ENCODE measurements around the gene P2RY1. TPM values are rescaled to one million over a fixed set of nuclear protein-coding genes. Genes with fewer than 3 reads are reported as not detected.

The P2RY1 gene
- total and polyA plus RNA-seq, 9 of the 15 experiments (the other 6 are each of a cell fraction or from before 2014, with no cell fraction given) = 6.0 to 27.9 (median 18.4) TPM

DNA sequence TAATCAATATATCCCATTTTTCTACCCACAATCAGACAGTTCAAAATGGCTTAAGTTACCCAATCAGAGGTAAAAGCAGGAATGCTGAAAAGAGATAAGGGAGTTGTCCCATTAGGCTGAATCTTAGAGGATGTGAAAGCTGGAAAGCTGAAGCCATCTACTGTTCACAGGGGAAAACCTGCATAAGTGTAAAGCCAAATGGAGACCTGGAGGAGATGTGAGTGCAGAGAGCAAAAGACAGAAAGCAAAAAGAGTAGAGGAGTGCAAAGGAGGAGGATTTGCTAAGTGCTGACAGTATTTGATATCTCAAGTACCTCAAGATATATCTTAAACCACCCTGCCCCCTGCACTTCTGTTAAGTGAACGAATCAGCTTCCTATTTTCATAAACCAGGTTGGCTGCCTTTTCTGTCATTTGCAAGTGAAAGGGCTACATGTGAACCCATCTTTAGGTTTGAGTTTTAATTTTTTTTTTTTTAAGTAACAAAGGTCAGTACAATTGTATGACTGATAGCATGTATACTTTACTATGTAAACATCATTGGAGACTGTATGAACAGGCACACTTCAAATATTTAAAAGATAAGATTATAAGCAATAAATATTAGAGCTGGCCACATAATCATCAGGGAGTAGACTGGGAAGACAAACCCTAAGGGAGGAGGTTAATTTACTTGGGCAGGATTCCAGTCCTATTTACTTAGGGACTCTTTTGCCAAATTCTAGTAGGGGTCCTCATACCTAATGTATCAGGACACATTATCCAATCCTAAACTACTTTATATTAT lies 22.8 kb upstream of the P2RY1 start (continued):
- TF ChIP-seq, protein P1, sequence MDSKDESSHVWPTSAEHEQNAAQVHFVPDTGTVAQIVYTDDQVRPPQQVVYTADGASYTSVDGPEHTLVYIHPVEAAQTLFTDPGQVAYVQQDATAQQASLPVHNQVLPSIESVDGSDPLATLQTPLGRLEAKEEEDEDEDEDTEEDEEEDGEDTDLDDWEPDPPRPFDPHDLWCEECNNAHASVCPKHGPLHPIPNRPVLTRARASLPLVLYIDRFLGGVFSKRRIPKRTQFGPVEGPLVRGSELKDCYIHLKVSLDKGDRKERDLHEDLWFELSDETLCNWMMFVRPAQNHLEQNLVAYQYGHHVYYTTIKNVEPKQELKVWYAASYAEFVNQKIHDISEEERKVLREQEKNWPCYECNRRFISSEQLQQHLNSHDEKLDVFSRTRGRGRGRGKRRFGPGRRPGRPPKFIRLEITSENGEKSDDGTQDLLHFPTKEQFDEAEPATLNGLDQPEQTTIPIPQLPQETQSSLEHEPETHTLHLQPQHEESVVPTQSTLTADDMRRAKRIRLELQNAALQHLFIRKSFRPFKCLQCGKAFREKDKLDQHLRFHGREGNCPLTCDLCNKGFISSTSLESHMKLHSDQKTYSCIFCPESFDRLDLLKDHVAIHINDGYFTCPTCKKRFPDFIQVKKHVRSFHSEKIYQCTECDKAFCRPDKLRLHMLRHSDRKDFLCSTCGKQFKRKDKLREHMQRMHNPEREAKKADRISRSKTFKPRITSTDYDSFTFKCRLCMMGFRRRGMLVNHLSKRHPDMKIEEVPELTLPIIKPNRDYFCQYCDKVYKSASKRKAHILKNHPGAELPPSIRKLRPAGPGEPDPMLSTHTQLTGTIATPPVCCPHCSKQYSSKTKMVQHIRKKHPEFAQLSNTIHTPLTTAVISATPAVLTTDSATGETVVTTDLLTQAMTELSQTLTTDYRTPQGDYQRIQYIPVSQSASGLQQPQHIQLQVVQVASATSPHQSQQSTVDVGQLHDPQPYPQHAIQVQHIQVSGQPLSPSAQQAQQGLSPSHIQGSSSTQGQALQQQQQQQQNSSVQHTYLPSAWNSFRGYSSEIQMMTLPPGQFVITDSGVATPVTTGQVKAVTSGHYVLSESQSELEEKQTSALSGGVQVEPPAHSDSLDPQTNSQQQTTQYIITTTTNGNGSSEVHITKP (IDR thresholded peaks at IDR 0.05; ENCODE audit: partially characterized antibody) = peak; percentile 89
- no peak for TF ChIP-seq TEAD2 (tag; IDR thresholded peaks at IDR 0.05)

DNA sequence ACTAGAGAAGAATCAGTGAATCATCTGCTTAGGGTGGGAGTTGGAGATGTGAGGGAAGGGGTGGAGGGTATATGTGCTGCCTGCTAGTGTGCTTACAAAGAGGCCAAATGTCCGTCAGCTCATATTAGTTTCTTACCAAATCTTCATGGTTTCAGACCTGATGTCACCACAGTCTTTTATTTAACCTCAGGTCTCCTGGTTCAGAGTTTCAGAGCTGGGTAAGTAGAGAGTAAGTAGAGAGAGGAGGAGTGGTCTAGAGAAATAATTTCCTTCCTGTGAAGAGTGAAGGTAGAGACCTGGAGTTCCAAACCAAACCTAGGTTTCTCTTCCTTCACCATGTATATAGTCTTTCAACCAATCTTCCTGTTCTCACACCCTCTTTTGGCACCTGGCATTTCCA lies 17.5 kb upstream of the P2RY1 start:
- 0 out of 2 replicates have a peak, but pooled peaks cover 7% of the 10 kb centered on the region for H3K9me3 ChIP-seq (replicated peaks; ENCODE audit: control insufficient read depth, insufficient read depth, low read depth, low read length)
- no TSS peak for BruUV-seq (replicated peaks)
- peak overlapping the region; percentile 71 for H2AFZ ChIP-seq (ENCODE audit: low read depth, low read length)
- H4K20me1 ChIP-seq (replicated peaks; ENCODE audit: control insufficient read depth, insufficient read depth, low read length) = no peaks in the 10 kb centered on the region
- no peaks in the 10 kb centered on the region for H3K9me1 ChIP-seq (ENCODE audit: control insufficient read depth, insufficient read depth, low read length)
- in situ Hi-C loops (cut with MboI) = no loop called here
- H3K4me1 ChIP-seq (replicated peaks in 1 of 2; ENCODE audit: control insufficient read depth in 2 of 2, insufficient read depth in 2 of 2, low read length in 2 of 2) = peaks cover 0 to 12% of the 10 kb centered on the region in 2 experiments; a peak in 2 of 5 replicates
- CTCF ChIA-PET (ENCODE audit: low intra/inter-chr PET ratio) = no interaction called here
- ATAC-seq (peak; percentile 59), DNase-seq (ENCODE audit: extremely low read depth in 1 of 4, low spot score in 3 of 4) (peak in 1 of 4 experiments; percentile 10), FAIRE-seq (no peak)
- H3K27me3 ChIP-seq (ENCODE audit: control insufficient read depth in 2 of 2, insufficient read depth in 2 of 2, low read length in 2 of 2) = no peaks in the 10 kb centered on the region
- H3K4me3 ChIP-seq = no peak overlapping the region
- 0 out of 3 replicates have a peak, but pooled peaks cover 2% of the 10 kb centered on the region for H3K36me3 ChIP-seq (ENCODE audit: control insufficient read depth, insufficient read depth, low read length)
- peak overlapping the region; percentile 46 for H3K27ac ChIP-seq (ENCODE audit: extremely low read depth, low read depth, low read length)
- H3K4me2 ChIP-seq (ENCODE audit: insufficient read depth, low read length) = no peak overlapping the region
- intact Hi-C loops (cut with micrococcal nuclease) = no loop called here
- H3K9ac ChIP-seq (ENCODE audit: insufficient read depth in 1 of 2, low read depth in 2 of 2, low read length in 2 of 2) = no peak overlapping the region; a peak in 1 of 4 replicates
- 42% methylated on average over 1 of the region's 1 CpG for WGBS (ENCODE audit: insufficient coverage, low coverage, missing lambda C conversion rate)
- H3K79me2 ChIP-seq (ENCODE audit: control insufficient read depth, insufficient read depth, low read length) = no peaks in the 10 kb centered on the region
- POLR2A ChIA-PET = interaction anchor here (0.6 kb wide), 1 partner anchor 23 kb away, joined by 3 read pairs; no protein-coding TSS in a partner anchor
- TF ChIP-seq ARID2 (IDR thresholded peaks at IDR 0.05) = no peak
- TF ChIP-seq, protein P2, sequence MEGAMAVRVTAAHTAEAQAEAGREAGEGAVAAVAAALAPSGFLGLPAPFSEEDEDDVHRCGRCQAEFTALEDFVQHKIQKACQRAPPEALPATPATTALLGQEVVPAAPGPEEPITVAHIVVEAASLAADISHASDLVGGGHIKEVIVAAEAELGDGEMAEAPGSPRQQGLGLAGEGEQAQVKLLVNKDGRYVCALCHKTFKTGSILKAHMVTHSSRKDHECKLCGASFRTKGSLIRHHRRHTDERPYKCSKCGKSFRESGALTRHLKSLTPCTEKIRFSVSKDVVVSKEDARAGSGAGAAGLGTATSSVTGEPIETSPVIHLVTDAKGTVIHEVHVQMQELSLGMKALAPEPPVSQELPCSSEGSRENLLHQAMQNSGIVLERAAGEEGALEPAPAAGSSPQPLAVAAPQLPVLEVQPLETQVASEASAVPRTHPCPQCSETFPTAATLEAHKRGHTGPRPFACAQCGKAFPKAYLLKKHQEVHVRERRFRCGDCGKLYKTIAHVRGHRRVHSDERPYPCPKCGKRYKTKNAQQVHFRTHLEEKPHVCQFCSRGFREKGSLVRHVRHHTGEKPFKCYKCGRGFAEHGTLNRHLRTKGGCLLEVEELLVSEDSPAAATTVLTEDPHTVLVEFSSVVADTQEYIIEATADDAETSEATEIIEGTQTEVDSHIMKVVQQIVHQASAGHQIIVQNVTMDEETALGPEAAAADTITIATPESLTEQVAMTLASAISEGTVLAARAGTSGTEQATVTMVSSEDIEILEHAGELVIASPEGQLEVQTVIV (CRISPR knock-in tag; IDR thresholded peaks at IDR 0.05; ENCODE audit: borderline replicate concordance) = no peak
- no peak for TF ChIP-seq HMG20A (CRISPR knock-in tag; conservative IDR thresholded peaks at IDR 0.05)
- TF ChIP-seq MEF2D (tag; conservative IDR thresholded peaks at IDR 0.05; ENCODE audit: low read depth) = no peak
- TF ChIP-seq RAD21 (CRISPR knock-in tag; conservative IDR thresholded peaks at IDR 0.05 in 1 of 2, IDR thresholded peaks at IDR 0.05 in 1 of 2) = no peak
- no peak for TF ChIP-seq SMAD2 (IDR thresholded peaks at IDR 0.05; ENCODE audit: low read depth, low read length)
- no peak for TF ChIP-seq ZNF57 (CRISPR knock-in tag; IDR thresholded peaks at IDR 0.05)
- TF ChIP-seq GATA2 (CRISPR knock-in tag; IDR thresholded peaks at IDR 0.05) = no peak
- TF ChIP-seq XRCC5 (IDR thresholded peaks at IDR 0.05; ENCODE audit: low read depth, low read length) = no peak
- TF ChIP-seq, protein P3, sequence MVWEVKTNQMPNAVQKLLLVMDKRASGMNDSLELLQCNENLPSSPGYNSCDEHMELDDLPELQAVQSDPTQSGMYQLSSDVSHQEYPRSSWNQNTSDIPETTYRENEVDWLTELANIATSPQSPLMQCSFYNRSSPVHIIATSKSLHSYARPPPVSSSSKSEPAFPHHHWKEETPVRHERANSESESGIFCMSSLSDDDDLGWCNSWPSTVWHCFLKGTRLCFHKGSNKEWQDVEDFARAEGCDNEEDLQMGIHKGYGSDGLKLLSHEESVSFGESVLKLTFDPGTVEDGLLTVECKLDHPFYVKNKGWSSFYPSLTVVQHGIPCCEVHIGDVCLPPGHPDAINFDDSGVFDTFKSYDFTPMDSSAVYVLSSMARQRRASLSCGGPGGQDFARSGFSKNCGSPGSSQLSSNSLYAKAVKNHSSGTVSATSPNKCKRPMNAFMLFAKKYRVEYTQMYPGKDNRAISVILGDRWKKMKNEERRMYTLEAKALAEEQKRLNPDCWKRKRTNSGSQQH (CRISPR knock-in tag; IDR thresholded peaks at IDR 0.05) = no peak
